ENCODE results near the gene FARS2.

- TF ChIP-seq TAF1 (IDR thresholded peaks at IDR 0.05; ENCODE audit: borderline replicate concordance, low read depth, low read length) (no peak), POLR2A (IDR thresholded peaks at IDR 0.05; ENCODE audit: low read depth, low read length) (no peak), POLR2AphosphoS5 (IDR thresholded peaks at IDR 0.05; ENCODE audit: low read depth, low read length) (no peak)
Observed at GRCh38 chr6:5731435-5731834, 470.1 kb downstream of the FARS2 start.
